Calu3 (cell line): ENCODE data around the gene OR10R2. TPM values are rescaled to one million over a fixed set of nuclear protein-coding genes. Genes with fewer than 3 reads are reported as not detected.

Experiments
- BruUV-seq: library from RNA; stranded (reverse); fragments of 400-500 nt; replicated peaks from 2 replicates; lab custom pipeline; 2021; lab: Mats Ljungman, UMichigan
- CTCF ChIA-PET: fragments of 300-600 bp; sonication (Branson Sonifier 250); formaldehyde crosslinking; loops from one replicate; lab custom pipeline; 2022; ENCODE audit warnings: antibody characterized with exemption; lab: Charles Lee
- DNase-seq: peaks from one replicate; pipeline ENCODE4 v3.0.0; 2022
- H3K27ac Mint-ChIP-seq: one replicate; pipeline ENCODE4 v1.8.0; 2022; ENCODE audit warnings: mixed read lengths; ENCODE audit not compliant: unreplicated experiment
- H3K27me3 Mint-ChIP-seq: one replicate; pipeline ENCODE4 v1.8.0; 2022; ENCODE audit warnings: mixed read lengths; ENCODE audit not compliant: unreplicated experiment
- H3K36me3 Mint-ChIP-seq: one replicate; pipeline ENCODE4 v1.8.0; 2022; ENCODE audit warnings: mild to moderate bottlenecking, moderate library complexity, mixed read lengths; ENCODE audit not compliant: insufficient read depth, unreplicated experiment
- H3K4me1 Mint-ChIP-seq: one replicate; pipeline ENCODE4 v1.8.0; 2022; ENCODE audit warnings: mild to moderate bottlenecking, low read depth, mixed read lengths; ENCODE audit not compliant: unreplicated experiment
- H3K4me3 Mint-ChIP-seq: one replicate; pipeline ENCODE4 v1.8.0; 2022; ENCODE audit warnings: mild to moderate bottlenecking, low read depth, moderate library complexity, mixed read lengths; ENCODE audit not compliant: unreplicated experiment
- H3K9me3 Mint-ChIP-seq: one replicate; pipeline ENCODE4 v1.8.0; 2022; ENCODE audit warnings: low read depth, mixed read lengths; ENCODE audit not compliant: unreplicated experiment
- intact Hi-C: fragments of 100-400 bp; cut with micrococcal nuclease; formaldehyde crosslinking; loops from one replicate; pipeline ENCODE4 v1.10.0; 2022; ENCODE audit not compliant: unreplicated experiment
- total RNA-seq: library from RNA; stranded (reverse); gene quantifications from 2 replicates; pipeline ENCODE4 v1.2.3, GENCODE V29; 2022
- TF ChIP-seq, protein P1 (sequence below): fragments of 200-600 bp; IDR thresholded peaks from one replicate; pipeline ENCODE4 v1.8.0; 2022; ENCODE audit warnings: antibody characterized with exemption; ENCODE audit not compliant: unreplicated experiment

Gene OR10R2
- total RNA-seq, 1 experiment from 2014 or later = not detected

DNA sequence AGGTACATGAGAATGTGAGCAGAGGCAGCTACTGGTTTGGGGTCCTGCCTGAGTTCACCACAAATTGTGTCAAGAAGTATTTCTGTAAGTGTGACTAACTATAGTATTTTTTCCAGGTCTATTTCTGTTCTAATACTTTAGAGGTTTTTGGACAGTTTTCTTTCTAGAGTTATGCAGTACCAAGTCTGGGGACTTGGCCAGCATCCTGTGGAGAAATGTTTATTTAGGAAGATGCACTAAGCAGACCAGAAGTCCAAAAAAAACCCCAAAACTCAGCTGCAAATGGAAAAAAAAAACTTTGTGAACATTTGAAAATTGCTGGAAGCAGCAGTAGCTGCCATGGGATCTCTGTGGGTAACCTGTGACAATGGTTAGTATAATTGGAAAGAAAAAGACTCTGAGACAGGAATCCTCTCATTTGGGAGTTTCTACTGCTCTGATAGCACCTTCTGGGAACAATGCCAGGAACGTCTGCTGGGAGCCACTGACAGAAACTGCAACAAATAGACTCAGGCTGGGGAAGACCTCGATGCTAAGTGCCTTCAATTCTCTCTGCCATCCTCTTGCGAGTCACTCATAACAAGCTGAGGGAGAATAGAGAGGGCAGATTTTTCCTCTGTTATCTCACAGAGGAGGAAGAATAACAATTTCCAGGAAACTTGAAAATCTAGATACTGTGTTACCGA is 37.6 kb downstream of the OR10R2 start:
- TF ChIP-seq, protein P1, sequence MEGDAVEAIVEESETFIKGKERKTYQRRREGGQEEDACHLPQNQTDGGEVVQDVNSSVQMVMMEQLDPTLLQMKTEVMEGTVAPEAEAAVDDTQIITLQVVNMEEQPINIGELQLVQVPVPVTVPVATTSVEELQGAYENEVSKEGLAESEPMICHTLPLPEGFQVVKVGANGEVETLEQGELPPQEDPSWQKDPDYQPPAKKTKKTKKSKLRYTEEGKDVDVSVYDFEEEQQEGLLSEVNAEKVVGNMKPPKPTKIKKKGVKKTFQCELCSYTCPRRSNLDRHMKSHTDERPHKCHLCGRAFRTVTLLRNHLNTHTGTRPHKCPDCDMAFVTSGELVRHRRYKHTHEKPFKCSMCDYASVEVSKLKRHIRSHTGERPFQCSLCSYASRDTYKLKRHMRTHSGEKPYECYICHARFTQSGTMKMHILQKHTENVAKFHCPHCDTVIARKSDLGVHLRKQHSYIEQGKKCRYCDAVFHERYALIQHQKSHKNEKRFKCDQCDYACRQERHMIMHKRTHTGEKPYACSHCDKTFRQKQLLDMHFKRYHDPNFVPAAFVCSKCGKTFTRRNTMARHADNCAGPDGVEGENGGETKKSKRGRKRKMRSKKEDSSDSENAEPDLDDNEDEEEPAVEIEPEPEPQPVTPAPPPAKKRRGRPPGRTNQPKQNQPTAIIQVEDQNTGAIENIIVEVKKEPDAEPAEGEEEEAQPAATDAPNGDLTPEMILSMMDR = no peak
- intact Hi-C loops = no loop called here
- DNase-seq = no peak
- Mint-ChIP-seq H3K36me3 (no peaks in the 10 kb centered on the region), H3K27me3 (peaks cover 34% of the 10 kb centered on the region), H3K27ac (no peak overlapping the region), H3K4me3 (no peak overlapping the region), H3K4me1 (no peaks in the 10 kb centered on the region), H3K9me3 (no peaks in the 10 kb centered on the region)
- CTCF ChIA-PET = no interaction called here
- BruUV-seq = no TSS peak

DNA sequence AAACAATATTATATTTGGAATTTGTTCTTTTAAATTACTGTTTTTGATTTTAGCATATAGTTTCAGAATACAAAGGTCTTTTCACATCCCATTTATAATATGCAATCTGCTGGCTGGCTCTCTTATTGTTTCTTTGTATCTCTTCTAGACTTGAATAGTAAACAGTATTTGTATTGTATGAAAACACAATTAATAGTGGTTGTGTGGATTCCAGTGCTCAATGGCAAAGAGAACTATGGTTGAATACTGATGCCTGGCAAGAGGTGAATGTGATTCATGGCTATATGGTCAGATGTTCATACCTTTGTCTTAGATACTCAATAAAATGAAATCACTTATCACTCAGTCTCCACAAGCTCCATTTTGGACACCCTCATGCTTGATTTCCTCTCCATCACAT is 44.9 kb downstream of the OR10R2 start:
- intact Hi-C loops = no loop called here
- Mint-ChIP-seq H3K27me3 (peaks cover 44% of the 10 kb centered on the region), H3K36me3 (no peaks in the 10 kb centered on the region)

DNA sequence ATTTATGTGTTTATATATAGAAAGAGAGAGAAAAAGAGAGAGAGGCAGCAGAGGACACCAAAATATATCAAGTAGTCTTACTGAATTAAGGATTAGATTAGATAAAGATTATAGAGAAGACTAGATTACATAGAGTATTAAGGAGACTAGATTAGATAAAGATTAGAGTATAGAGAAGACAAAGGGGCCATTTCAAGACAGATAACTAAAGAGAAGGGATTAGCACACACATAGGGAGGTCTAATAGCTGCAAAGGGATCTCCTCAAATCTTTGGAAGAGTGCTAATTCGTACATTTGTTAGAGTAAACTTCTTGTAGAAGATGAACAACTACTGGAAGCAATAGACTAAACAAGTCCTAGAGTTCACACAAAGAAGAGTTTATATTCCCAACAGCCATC is 48.0 kb downstream of the OR10R2 start:
- Mint-ChIP-seq H3K27ac (no peak overlapping the region), H3K4me1 (no peaks in the 10 kb centered on the region), H3K4me3 (no peak overlapping the region), H3K9me3 (no peaks in the 10 kb centered on the region), H3K36me3 (no peaks in the 10 kb centered on the region), H3K27me3 (peaks cover 56% of the 10 kb centered on the region)
- TF ChIP-seq, protein P1 = no peak
- no peak for DNase-seq
- intact Hi-C loops = no loop called here
- CTCF ChIA-PET = interaction anchor here (1.1 kb wide), 1 partner anchor 190 kb away, joined by 3 read pairs; no protein-coding TSS in a partner anchor
- no TSS peak for BruUV-seq

More for the DNA sequence above, 44.9 kb downstream of the OR10R2 start:
- H3K9me3 Mint-ChIP-seq = no peaks in the 10 kb centered on the region
- DNase-seq = no peak
- CTCF ChIA-PET = no interaction called here
- H3K4me1 Mint-ChIP-seq = no peaks in the 10 kb centered on the region
- no peak overlapping the region for H3K4me3 Mint-ChIP-seq
- TF ChIP-seq, protein P1 = no peak
- no TSS peak for BruUV-seq
- H3K27ac Mint-ChIP-seq = no peak overlapping the region

DNA sequence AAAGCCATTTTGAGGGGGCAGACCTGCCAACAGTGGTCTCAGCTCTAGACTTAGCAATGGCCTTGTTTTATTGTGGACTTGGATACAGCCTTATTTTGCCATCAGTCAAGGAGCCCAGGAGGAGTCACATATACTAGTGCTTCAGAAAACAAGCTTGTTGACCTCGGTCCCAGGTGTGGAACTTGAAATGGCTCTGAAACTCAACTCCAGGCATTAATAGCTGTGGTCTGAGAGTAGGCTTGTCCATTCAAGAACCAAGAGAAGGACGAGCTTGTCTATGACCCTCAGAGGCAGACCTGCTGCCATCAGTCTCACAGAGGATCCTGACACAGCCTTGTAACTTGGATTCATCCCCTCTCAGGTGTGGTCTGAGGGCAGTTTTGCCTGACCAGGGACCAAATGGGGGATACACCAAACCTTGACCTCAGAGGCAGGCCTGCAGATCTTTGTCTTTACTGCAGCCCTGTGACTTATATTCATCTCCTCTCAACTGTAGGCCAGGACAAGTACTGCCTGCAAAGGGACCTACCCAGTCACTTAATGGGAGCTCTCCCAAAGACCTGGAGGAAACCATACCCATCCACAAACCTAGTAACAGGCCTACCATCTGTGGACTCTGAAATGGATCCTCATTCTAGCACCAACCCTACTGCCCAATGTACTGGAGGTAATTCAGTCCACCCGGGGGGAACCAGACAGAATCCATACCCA is 49.1 kb downstream of the OR10R2 start:
- no peak overlapping the region for H3K27ac Mint-ChIP-seq
- no peak for DNase-seq
- H3K27me3 Mint-ChIP-seq = peaks cover 52% of the 10 kb centered on the region
- TF ChIP-seq, protein P1 = no peak
- no peak overlapping the region for H3K4me3 Mint-ChIP-seq
- BruUV-seq = no TSS peak
- H3K36me3 Mint-ChIP-seq = no peaks in the 10 kb centered on the region
- intact Hi-C loops = no loop called here
- no peaks in the 10 kb centered on the region for H3K4me1 Mint-ChIP-seq
- CTCF ChIA-PET = interaction anchor here (0.6 to 1.1 kb wide), 2 partner anchors 191 to 481 kb away, joined by 3 read pairs; no protein-coding TSS in a partner anchor
- H3K9me3 Mint-ChIP-seq = no peaks in the 10 kb centered on the region
